K562 (cell line): ENCODE results near the gene KLRC4. TPM values are rescaled to one million over a fixed set of nuclear protein-coding genes. Genes with fewer than 3 reads are reported as not detected.

Experiments
- CAMTA2 ChIP-seq: fragments of 250-450 bp; sonication (Bioruptor Pico); conservative IDR thresholded peaks from 2 replicates; pipeline ENCODE4 v1.5.1; 2022
- GATAD2A ChIP-seq: fragments of 450-650 bp; IDR thresholded peaks from 2 replicates; pipeline ENCODE4 v1.6.1; 2017
- HMBOX1 ChIP-seq: sonication (generic); IDR thresholded peaks from 2 replicates; pipeline ENCODE4 v1.6.1; 2016
- KLF6 ChIP-seq: fragments of 250-450 bp; sonication (Bioruptor Pico); IDR thresholded peaks from 2 replicates; pipeline ENCODE4 v1.4.0; 2020; ENCODE audit warnings: mild to moderate bottlenecking, moderate library complexity, borderline replicate concordance
- L3MBTL2 ChIP-seq: fragments of 450-650 bp; IDR thresholded peaks from 2 replicates; pipeline ENCODE4 v1.6.1; 2016; ENCODE audit warnings: mild to moderate bottlenecking, moderate library complexity
- RNF2 ChIP-seq: sonication (generic); IDR thresholded peaks from 2 replicates; pipeline ENCODE4 v1.6.1; 2016
- polyA plus RNA-seq, 8 experiments: library from polyadenylated mRNA; depleted of rRNA in 4 of 8; stranded (reverse) in 5 of 8; unstranded in 3 of 8; fragments of >200 nt; fragmentation: Nextera tagmentation in 2 of 8; fragmentation: Illumina TruSeq in 1 of 8; extraction: Ambion mirVana in 2 of 8; extraction: Trizol in 1 of 8; gene quantifications; 2 replicates each; pipeline versions ENCODE4 v1.2.1 to v1.2.3, GENCODE V29; 2011 to 2014; ENCODE audit warnings: inconsistent platforms in 1 of 8, missing spikeins in 1 of 8
- total RNA-seq, 7 experiments: library from RNA; depleted of rRNA in 6 of 7; stranded (reverse); fragments of >200 nt in 6 of 7; fragmentation: Illumina TruSeq in 2 of 7; extraction: Trizol in 2 of 7; gene quantifications; 2 replicates each; pipeline versions ENCODE4 v1.2.1 to v1.2.3, GENCODE V29; 2011 to 2021; ENCODE audit warnings: low replicate concordance in 1 of 7
- TF ChIP-seq, protein P1 (sequence below), 2 experiments: fragments of 450-650 bp; IDR thresholded peaks; 2 replicates each; pipeline ENCODE4 v1.6.1; 2016; ENCODE audit warnings: mild to moderate bottlenecking in 2 of 2, borderline replicate concordance in 1 of 2, low read depth in 1 of 2, moderate library complexity in 1 of 2
- TF ChIP-seq, protein P2 (sequence below): sonication (generic); formaldehyde crosslinking; IDR thresholded peaks from 2 replicates; pipeline ENCODE4 v1.8.0; 2023; ENCODE audit warnings: mild to moderate bottlenecking, missing genetic modification reagents
- TF ChIP-seq, protein P3 (sequence below), 2 experiments: fragments of 450-650 bp; conservative IDR thresholded peaks; 2 replicates each; pipeline ENCODE4 v1.6.1; 2017; ENCODE audit warnings: mild to moderate bottlenecking in 2 of 2, moderate library complexity in 2 of 2

The KLRC4 gene
- total and polyA plus RNA-seq, 9 of the 15 experiments (the other 6 are each of a cell fraction or from before 2014, with no cell fraction given), result 0.17 TPM; not detected in 8

DNA sequence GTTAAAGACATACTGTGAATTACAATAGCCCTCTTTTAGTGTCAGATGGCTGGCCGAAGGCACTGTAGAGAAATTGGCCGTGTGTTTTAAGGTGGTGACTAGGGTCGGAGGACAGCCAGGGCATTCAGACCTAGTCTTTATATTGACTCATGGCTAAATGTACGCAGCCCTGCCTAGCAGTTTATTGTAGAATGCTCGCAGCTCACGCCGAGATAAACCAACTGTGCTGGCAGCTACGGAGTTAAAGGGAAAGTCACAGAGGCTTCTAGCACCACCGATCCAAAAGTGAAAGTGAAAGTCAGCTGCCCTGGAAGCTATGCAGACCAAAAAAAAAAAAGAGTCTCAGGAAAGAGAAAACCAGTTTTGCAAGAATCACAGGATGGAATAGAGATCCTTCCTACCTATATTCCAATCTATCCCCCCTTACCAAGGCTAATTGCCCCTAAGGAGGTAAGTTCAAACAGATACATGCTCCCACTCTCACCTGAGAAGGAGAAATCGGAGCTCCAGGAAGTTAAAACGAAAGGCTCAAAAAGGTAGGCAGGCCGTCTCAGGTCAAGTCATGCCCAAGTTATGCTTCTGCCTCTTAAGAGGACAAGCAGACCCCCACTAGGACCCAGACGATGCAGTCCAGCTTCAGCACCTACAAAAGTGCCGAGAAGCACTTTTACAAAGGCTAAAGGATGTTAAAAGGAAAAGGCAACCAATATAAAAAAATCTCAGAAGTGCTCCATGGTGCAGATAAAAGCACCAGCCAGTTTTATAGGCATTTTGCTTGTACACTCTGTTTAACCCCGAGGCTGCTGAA, 44.5 kb downstream of the KLRC4 start (continued):
- TF ChIP-seq, protein P1, sequence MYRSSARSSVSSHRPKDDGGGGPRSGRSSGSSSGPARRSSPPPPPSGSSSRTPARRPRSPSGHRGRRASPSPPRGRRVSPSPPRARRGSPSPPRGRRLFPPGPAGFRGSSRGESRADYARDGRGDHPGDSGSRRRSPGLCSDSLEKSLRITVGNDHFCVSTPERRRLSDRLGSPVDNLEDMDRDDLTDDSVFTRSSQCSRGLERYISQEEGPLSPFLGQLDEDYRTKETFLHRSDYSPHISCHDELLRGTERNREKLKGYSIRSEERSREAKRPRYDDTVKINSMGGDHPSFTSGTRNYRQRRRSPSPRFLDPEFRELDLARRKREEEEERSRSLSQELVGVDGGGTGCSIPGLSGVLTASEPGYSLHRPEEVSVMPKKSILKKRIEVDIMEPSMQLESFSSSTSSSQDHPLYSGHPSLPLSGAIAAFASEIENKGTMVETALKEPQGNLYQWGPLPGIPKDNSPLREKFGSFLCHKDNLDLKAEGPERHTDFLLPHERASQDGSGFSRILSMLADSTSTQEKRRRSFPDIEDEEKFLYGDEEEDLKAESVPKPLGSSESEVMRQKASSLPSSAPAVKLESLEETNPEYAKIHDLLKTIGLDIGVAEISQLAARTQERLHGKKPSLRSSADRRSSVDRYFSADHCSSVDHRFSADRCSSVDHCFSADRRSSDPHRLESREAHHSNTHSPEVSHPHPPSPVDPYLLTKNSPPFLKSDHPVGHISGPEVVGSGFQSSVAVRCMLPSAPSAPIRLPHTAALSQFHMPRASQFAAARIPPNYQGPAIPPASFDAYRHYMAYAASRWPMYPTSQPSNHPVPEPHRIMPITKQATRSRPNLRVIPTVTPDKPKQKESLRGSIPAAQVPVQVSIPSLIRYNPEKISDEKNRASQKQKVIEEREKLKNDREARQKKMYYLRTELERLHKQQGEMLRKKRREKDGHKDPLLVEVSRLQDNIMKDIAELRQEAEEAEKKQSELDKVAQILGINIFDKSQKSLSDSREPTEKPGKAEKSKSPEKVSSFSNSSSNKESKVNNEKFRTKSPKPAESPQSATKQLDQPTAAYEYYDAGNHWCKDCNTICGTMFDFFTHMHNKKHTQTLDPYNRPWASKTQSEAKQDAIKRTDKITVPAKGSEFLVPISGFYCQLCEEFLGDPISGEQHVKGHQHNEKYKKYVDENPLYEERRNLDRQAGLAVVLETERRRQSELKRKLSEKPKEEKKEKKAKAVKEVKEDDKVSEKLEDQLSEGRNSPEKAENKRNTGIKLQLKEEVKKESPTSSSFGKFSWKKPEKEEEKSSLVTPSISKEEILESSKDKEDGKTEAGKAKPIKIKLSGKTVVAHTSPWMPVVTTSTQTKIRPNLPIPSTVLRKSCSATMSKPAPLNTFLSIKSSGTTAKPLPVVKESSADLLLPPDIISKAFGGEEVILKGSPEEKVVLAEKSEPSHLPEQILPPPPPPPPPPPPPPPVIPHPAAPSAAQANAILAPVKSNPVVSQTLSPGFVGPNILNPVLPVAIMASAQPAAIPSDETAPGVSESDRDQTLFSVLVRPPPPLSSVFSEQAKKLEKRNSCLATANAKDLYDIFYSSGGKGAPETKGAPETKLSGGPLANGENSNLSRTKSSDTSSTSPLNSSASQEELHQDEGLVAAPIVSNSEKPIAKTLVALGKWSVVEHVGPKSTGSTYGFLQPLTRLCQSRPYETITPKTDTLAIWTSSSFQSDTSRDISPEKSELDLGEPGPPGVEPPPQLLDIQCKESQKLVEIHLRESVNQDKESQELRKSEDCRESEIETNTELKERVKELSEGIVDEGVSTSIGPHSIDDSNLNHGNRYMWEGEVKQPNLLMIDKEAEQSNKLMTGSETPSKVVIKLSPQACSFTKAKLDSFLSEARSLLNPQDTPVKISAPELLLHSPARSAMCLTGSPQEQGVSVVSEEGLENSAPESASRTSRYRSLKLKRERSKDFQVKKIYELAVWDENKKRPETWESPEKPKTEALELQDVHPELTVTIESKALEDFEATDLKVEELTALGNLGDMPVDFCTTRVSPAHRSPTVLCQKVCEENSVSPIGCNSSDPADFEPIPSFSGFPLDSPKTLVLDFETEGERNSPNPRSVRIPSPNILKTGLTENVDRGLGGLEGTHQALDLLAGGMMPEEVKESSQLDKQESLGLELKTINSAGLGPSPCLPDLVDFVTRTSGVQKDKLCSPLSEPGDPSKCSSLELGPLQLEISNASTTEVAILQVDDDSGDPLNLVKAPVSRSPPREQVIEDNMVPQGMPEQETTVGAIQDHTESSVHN (IDR thresholded peaks at IDR 0.05; ENCODE audit: borderline replicate concordance in 1 of 2, low read depth in 1 of 2), result peak in 1 of 2 experiments; percentile 79; a peak in 2 of 4 replicates
- 0 out of 2 replicates have a peak, but pooled peaks have one; percentile 2 for TF ChIP-seq L3MBTL2
- no peak for TF ChIP-seq CAMTA2 (CRISPR knock-in tag)
- TF ChIP-seq, protein P2, sequence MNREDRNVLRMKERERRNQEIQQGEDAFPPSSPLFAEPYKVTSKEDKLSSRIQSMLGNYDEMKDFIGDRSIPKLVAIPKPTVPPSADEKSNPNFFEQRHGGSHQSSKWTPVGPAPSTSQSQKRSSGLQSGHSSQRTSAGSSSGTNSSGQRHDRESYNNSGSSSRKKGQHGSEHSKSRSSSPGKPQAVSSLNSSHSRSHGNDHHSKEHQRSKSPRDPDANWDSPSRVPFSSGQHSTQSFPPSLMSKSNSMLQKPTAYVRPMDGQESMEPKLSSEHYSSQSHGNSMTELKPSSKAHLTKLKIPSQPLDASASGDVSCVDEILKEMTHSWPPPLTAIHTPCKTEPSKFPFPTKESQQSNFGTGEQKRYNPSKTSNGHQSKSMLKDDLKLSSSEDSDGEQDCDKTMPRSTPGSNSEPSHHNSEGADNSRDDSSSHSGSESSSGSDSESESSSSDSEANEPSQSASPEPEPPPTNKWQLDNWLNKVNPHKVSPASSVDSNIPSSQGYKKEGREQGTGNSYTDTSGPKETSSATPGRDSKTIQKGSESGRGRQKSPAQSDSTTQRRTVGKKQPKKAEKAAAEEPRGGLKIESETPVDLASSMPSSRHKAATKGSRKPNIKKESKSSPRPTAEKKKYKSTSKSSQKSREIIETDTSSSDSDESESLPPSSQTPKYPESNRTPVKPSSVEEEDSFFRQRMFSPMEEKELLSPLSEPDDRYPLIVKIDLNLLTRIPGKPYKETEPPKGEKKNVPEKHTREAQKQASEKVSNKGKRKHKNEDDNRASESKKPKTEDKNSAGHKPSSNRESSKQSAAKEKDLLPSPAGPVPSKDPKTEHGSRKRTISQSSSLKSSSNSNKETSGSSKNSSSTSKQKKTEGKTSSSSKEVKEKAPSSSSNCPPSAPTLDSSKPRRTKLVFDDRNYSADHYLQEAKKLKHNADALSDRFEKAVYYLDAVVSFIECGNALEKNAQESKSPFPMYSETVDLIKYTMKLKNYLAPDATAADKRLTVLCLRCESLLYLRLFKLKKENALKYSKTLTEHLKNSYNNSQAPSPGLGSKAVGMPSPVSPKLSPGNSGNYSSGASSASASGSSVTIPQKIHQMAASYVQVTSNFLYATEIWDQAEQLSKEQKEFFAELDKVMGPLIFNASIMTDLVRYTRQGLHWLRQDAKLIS (CRISPR knock-in tag), result no peak
- TF ChIP-seq RNF2, result no peak
- no peak for TF ChIP-seq KLF6
- TF ChIP-seq, protein P3, sequence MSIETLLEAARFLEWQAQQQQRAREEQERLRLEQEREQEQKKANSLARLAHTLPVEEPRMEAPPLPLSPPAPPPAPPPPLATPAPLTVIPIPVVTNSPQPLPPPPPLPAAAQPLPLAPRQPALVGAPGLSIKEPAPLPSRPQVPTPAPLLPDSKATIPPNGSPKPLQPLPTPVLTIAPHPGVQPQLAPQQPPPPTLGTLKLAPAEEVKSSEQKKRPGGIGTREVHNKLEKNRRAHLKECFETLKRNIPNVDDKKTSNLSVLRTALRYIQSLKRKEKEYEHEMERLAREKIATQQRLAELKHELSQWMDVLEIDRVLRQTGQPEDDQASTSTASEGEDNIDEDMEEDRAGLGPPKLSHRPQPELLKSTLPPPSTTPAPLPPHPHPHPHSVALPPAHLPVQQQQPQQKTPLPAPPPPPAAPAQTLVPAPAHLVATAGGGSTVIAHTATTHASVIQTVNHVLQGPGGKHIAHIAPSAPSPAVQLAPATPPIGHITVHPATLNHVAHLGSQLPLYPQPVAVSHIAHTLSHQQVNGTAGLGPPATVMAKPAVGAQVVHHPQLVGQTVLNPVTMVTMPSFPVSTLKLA (conservative IDR thresholded peaks at IDR 0.05), result peak in 1 of 2 experiments; percentile 37; a peak in 1 of 4 replicates
- peak; percentile 43 for TF ChIP-seq HMBOX1
- no peak for TF ChIP-seq GATAD2A
